Dedifferentiated amniotic fluid mesenchymal stem cell (primary cell): ENCODE data around the gene VPS45.
A peak's percentile ranks its signal among the peaks of the same experiment; 100 is the strongest.
"Not testable (repeated sequence)": the region's sequence is repeated elsewhere in the genome, so short reads cannot be mapped to it uniquely, and the experiment has no call there.

Experiments used
- DNase-seq: peaks from one replicate; pipeline ENCODE4 v3.0.0-alpha.2; 2016; ENCODE audit errors: extremely low spot score

VPS45 gene

DNA sequence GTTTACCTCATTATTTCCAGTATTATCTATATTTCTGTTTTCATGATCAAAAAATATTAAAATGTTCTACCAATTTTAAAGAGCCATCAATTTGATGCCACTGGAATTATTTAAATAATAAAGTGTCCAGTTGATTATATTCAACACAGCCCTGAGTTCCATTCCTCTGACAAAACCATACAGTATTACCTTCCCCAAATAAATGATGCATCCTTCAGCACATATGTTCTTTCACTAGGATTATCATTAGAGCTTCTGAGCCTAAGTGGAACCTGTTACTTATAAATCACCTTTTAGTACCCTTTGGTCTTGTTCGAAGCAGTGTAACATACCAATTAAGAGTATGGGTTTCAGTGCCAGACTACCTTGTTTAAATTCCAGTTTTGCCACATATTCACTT, 64.8 kb downstream of the VPS45 start:
- no peak for DNase-seq

- no peak for DNase-seq
Measured at GRCh38 chr1:150134537-150134936, 67.0 kb downstream of the VPS45 start.

DNA sequence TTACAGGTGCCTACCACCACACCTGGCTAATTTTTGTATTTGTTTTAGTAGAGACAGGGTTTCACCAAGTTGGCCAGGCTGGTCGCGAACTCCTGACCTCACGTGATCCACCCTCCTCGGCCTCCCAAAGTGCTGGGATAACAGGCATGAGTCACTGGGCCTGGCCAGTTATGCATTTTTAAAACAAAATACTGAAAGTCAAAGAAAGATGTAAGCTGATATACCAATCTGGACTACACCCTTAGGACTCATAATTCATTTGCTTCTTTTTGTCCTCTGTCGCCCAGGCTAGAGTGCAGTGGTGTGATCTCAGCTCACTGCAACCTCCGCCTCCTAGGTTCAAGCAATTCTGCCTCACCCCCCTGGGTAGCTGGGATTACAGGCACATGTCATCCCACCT, 67.8 kb downstream of the VPS45 start:
- not testable (repeated sequence) for DNase-seq

DNA sequence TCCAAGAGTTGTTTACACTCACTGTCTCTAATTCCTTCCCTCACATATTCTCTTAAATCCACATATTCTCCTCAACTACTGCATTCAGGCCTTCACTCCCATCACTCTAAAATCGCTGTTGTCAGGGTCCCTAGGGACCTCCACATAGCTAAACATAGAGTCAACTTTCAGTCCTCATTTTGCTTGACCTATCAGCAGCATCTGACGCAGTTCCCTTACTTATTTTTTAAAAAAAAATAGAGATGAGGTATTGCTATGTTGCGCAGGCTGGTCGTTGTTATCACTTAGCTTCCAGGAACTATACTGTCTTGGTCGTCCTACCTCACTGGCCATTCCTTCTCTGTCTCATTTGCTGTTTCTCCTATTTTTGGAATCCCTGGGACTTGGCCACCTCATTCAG, 70.5 kb downstream of the VPS45 start:
- DNase-seq, result no peak

- no peak for DNase-seq
Measured at GRCh38 chr1:150141452-150141851, 73.9 kb downstream of the VPS45 start.

- DNase-seq, result no peak
Measured at GRCh38 chr1:150142083-150142482, 74.5 kb downstream of the VPS45 start.

DNA sequence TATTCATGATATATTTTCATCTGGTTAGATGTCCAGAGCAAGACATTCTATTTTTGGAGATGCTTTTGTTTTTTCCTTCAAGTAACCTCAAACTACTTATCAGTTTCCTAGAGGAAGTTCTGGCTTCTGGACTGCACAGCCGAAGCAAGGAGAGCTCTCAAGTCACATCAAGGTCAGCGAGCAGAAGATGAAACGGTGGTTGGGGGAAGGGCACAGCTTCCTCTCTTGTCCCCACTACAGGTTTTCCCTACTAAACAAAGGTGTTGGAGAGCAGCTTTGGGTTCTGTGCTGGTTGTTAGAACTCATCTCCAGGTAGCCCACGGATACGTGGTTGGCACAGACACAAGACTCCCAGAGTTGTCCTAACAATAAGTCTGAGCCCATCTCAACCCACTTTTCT, 77.0 kb downstream of the VPS45 start:
- DNase-seq, result no peak

DNA sequence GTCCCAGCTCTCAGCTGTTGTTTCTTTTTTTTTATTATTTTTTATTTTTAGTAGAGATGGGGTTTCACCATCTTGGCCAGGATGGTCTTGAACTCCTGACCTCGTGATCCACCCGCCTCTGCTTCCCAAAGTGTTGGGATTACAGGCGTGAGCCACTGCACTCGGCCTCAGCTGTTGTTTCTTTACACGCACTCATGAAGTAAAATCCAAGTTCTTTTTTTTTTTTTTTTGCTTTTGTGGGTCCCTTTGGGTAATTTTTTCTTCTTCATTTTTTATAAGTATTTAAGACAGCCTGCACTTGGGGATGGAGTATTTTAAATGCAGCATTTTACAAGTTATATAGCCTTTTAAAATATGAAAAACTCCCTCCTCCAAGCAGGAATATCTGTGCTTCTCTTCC, 78.4 kb downstream of the VPS45 start:
- DNase-seq, result not testable (repeated sequence)

DNA sequence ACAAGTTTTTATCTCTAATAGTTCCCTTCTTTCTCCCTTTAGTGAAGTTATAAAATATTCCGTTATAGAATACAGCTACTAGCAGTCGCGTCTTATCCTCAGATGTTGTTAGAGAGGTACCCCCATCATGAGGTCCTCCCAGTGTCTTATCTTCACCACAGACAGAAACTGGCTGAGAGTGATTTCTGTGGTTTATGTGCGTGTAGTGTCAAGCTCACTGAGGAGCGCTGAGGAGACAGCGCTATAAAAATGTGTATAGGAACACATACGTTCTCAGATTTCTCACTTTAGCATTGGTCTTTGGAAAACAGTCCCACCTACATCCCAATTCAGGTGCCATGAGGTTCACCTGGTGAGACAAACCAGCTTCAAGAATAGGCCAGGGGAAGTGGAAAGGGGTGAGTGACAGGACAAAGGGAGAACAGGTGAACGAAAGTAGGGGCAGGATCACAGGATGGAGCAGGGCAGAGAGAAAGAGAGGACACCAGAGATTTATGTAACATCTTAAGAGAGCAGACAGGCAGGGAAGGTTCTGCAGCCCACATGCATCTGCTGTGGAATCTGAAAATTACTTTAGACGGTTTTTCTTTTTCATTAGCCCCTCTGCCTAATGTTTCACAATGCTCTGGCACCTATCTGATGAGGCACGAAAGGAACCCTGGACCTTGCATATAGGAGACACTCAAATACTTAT, 79.4 kb downstream of the VPS45 start:
- no peak for DNase-seq

GRCh38 chr1:150148837-150149270, 81.3 kb downstream of the VPS45 start:
- no peak for DNase-seq

- peak; percentile 58 for DNase-seq
Measured at GRCh38 chr1:150149271-150150132, 81.9 kb downstream of the VPS45 start, which contains the start of gene PLEKHO1. TSS of gene PLEKHO1 (plus strand) at chr1:150149916. CDS start at chr1:150150258, 342 bp downstream.

GRCh38 chr1:150150133-150151021, 82.8 kb downstream of the VPS45 start:
- DNase-seq, result no peak

DNA sequence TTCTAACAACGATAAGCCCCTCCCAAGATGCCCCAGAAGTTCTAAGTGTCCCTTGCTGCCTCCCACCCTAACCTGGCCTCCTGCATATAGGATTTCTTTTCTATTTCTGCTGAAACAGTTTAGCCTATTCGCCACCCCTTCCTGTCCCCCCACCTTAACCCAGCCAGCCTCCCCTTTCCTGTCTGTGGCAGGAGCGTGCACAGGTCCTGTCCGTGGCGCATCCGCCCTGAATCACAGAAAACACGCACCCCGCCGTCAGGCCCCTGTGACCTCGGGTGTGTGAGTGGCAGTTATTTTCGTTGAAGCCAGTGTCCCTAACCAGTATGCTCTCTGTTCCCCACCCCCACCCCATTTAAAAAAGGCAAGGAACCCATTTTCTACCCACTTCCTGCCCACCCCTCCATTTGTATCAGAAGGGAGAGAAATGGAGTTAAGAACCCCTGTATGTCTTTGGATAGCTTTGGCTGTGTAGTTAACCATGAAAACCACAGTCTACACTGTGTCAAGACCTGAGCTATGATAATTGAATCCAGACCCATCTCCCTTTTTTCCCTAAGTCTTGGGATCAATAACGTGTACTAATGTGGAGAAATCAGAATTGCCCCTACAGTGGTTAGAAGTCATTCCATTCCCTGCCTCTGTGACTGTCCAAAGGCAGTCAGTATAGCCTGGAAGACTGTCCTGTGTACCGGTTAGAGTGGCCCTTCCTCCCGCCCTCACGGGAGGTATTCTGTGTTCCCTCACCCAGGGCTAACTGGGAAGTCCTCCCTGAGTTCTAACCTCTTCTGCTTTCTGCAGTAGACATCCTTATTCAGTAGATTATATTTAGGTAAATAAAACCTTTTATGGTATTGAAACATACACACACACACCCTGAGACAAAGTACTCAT, 84.0 kb downstream of the VPS45 start:
- no peak for DNase-seq

DNA sequence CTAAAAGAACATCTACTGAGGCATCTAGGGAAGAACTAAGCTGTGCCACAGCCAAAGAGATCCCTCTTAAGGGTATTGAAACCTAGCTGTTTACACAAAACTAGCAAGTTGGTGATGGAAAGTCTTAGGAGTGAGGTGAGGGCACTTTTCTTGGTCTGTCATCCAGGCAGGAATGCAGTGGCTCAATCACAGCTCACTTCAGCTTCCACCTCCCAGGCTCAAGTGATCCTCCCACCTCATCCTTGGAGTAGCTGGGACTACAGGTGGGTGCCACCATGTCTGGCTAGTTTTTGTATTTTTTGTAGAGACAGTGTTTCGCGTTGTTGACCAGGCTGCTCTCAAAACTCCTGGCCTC, 84.6 kb downstream of the VPS45 start:
- no peak for DNase-seq

DNA sequence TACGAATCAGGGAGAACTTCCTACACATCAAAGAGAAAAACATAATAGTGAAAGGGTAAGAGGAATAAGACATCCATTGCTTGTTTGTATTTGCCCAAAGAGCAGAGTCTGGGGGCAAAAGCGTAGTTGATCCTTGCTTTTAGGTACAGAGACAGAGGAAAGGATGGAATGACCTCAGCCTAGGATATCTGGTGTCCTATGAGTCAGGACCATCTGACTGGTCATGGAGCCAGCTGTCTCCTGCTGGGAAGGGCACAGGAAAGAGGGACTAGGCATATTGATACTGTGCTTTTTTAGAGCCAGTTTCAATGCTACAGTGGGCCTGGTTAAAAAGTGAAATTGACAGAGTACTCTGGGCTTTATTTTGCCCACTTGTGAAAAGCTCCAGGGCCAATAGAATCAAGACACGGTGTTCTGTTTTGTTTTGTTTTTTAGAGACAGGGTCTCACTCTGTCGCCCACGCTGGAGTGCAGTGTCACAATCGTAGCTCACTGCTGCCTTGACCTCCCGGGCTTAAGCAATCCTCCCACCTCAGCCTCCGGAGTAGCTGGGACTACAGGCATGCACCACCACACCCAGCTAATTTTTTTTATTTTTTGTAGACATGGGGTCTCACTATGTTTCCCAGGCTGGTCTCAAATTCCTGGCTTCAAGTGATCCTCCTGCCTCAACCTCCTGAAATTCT, 85.3 kb downstream of the VPS45 start:
- no peak for DNase-seq

GRCh38 chr1:150154143-150154542, 86.6 kb downstream of the VPS45 start:
- DNase-seq, result no peak

DNA sequence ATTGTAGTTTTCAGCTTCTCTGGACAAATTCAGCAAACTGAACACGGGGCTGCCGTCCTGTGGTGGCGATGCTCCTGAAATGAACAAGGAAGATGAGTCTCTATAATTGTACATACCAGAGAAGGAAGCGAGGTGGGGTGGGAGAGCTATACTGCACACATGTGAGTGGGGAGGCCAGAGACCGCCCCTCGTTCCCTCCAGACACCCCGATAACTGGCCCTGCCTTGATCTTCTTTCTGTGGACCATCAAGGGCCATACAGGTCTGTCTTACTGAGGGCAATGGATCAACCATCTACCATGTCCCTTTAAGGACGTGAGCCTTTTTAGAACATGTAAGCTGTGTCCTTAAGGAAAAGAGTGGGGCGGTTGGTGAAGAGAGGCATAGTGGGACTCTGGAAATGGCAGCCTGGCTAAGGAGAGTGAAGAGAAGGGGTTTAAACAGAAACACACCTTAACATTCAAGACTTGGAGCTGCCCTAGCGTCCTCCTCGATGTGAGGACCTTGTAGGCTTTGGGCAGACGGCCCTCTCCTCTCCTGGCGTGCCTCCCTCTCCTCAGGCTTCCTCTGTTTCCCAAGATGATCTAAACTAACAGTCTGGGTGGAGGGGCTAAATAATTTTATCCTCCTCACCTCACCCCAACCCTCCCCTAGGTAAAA, 88.0 kb downstream of the VPS45 start:
- DNase-seq, result no peak

- DNase-seq, result no peak
Measured at GRCh38 chr1:150156868-150157603, 89.5 kb downstream of the VPS45 start.

DNA sequence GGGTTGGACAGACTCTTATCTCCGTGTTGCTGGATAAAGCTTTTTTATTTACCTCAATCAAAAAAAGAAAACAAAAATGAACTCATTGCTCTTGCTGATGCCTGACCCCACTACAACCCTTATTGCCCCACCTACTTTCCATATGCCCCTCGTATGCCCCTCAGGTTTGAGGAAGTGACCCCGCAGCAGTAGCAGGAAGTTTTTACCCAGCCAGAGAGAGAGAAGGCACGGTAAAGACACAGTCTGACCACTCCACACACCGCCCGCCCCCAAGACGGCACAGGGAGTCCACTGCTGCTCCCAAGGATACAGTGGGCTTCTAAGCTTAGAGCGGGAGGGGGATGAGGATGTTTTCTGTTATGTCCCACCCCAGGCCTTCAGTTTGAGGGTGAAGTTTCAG, 92.0 kb downstream of the VPS45 start:
- DNase-seq, result no peak
